Suppressor macrophage treated with lipopolysaccharide for 1 hour (primary cell): Measurements from ENCODE around the gene TTN.
A peak's percentile ranks its signal among the peaks of the same experiment; 100 is the strongest.

Experiments used
- DNase-seq, 3 donors: peaks; one replicate each; pipeline ENCODE4 v3.0.0-alpha.2; 2020 to 2022

Gene TTN

GRCh38 chr2:178811045-178811444, 3.8 kb upstream of the TTN start:
- no peak for DNase-seq

GRCh38 chr2:178810422-178810821, 3.2 kb upstream of the TTN start:
- DNase-seq = no peak

GRCh38 chr2:178806543-178806942, 680 bp downstream of the TTN start:
- DNase-seq = no peak

GRCh38 chr2:178805457-178805856, 1.8 kb downstream of the TTN start:
- no peak for DNase-seq

- peak in 2 of 3 donors; percentile 16 to 41 for DNase-seq
These were observed 2.4 kb downstream of the TTN start for GRCh38 chr2:178804791-178805190.

GRCh38 chr2:178800510-178800909, 6.7 kb downstream of the TTN start:
- no peak for DNase-seq

GRCh38 chr2:178799305-178799704, 7.9 kb downstream of the TTN start:
- no peak for DNase-seq

- peak; percentile 43 to 66 (median 61) for DNase-seq
These were observed 11.0 kb downstream of the TTN start for GRCh38 chr2:178796079-178796677.

- DNase-seq = no peak
These were observed 19.3 kb downstream of the TTN start for GRCh38 chr2:178787934-178788333.

- DNase-seq = no peak
These were observed 20.1 kb downstream of the TTN start for GRCh38 chr2:178787155-178787554.

GRCh38 chr2:178783889-178784288, 23.3 kb downstream of the TTN start:
- no peak for DNase-seq

GRCh38 chr2:178782236-178782635, 25.0 kb downstream of the TTN start:
- no peak for DNase-seq

- no peak for DNase-seq
These were observed 29.6 kb downstream of the TTN start for GRCh38 chr2:178777577-178777976.

- DNase-seq = no peak
These were observed 30.5 kb downstream of the TTN start for GRCh38 chr2:178776751-178777150.

- no peak for DNase-seq
These were observed 31.2 kb downstream of the TTN start for GRCh38 chr2:178775975-178776374.

GRCh38 chr2:178770518-178770917, 36.7 kb downstream of the TTN start:
- DNase-seq = no peak

- DNase-seq = no peak
These were observed 39.8 kb downstream of the TTN start for GRCh38 chr2:178767094-178768060.

- DNase-seq = no peak
These were observed 43.1 kb downstream of the TTN start for GRCh38 chr2:178764097-178764496.

- DNase-seq = peak; percentile 52 to 66 (median 64)
These were observed 45.4 kb downstream of the TTN start for GRCh38 chr2:178761759-178762371.

- no peak for DNase-seq
These were observed 50.4 kb downstream of the TTN start for GRCh38 chr2:178756843-178757242.

- no peak for DNase-seq
These were observed 50.9 kb downstream of the TTN start for GRCh38 chr2:178756343-178756742.

GRCh38 chr2:178747767-178748166, 59.5 kb downstream of the TTN start:
- DNase-seq = no peak

- no peak for DNase-seq
These were observed 72.7 kb downstream of the TTN start for GRCh38 chr2:178734518-178734917.

GRCh38 chr2:178733975-178734374, 73.2 kb downstream of the TTN start:
- DNase-seq = no peak
